Endothelial cell of umbilical vein (primary cell): ENCODE data around the gene C1orf52.

Experiments used
- CTCF ChIP-seq, 2 donors: IDR thresholded peaks; 1 replicate in 1 of 2; 2 replicates in 1 of 2; pipeline ENCODE4 v1.5.1; 2011; ENCODE audit warnings: low read length in 2 of 2, mild to moderate bottlenecking in 2 of 2, moderate library complexity in 2 of 2, control low read depth in 1 of 2, inconsistent platforms in 1 of 2, low read depth in 1 of 2; ENCODE audit not compliant: insufficient read depth in 1 of 2; ENCODE audit errors: extremely low read depth in 1 of 2
- EZH2 ChIP-seq: IDR thresholded peaks from 2 replicates; pipeline ENCODE4 v1.6.1; 2012; ENCODE audit warnings: borderline replicate concordance, low read depth, mild to moderate bottlenecking, moderate library complexity, low read length, inconsistent platforms; ENCODE audit not compliant: severe bottlenecking
- JUN ChIP-seq: IDR thresholded peaks from 2 replicates; pipeline ENCODE4 v1.6.1; 2011; ENCODE audit warnings: borderline replicate concordance, low read depth; ENCODE audit not compliant: insufficient read length, insufficient read depth
- MAX ChIP-seq: IDR thresholded peaks from 2 replicates; pipeline ENCODE4 v1.6.1; 2011; ENCODE audit not compliant: insufficient read depth, insufficient read length
- POLR2AphosphoS5 ChIP-seq: IDR thresholded peaks from 2 replicates; pipeline ENCODE4 v1.6.1; 2012; ENCODE audit warnings: low read depth, mild to moderate bottlenecking, control low read depth, low read length, moderate library complexity; ENCODE audit not compliant: insufficient read depth

GRCh38 chr1:85223334-85223733 is 36.1 kb downstream of the C1orf52 start:
- TF ChIP-seq CTCF (IDR thresholded peaks at IDR 0.05; ENCODE audit: extremely low read depth in 1 of 2, insufficient read depth in 1 of 2, low read depth in 1 of 2, low read length in 2 of 2), result no peak
- TF ChIP-seq MAX, result no peak
- TF ChIP-seq POLR2AphosphoS5, result no peak
- no peak for TF ChIP-seq EZH2
- TF ChIP-seq JUN, result no peak
